NCI-H1417 treated with DMSO at 0.1 percent for 48 hours (cell line): ENCODE results near the gene TRAF7.

Experiments
- DNase-seq: peaks from one replicate; lab custom pipeline; 2025; lab: John Stamatoyannopoulos, UW

TRAF7 gene

GRCh38 chr16:2223942-2224486 is 68.4 kb downstream of the TRAF7 start:
- DNase-seq: no peak

- DNase-seq: no peak
Observed at GRCh38 chr16:2226245-2226793, 70.7 kb downstream of the TRAF7 start.

DNA sequence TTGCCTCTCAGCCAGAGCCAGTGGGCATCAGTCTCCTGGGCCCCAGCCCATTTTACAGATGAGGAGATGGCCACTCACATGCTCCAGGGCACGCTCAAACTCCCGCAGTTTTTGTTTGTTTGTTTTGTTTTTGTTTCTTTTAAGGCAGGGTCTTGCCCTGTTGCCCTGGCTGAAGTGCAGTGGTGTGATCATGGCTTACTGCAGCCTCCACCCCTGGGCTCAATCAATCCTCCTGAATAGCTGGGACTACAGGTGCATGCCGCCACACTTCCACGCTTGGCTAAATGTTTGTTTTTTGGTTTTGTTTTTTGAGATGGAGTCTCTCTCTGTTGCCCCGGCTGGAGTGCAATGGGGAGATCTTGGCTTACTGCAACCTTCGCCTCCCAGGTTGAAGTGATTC is 71.3 kb downstream of the TRAF7 start:
- no peak for DNase-seq
